SK-N-SH (cell line): ENCODE measurements around the gene DDC. TPM values are rescaled to one million over a fixed set of nuclear protein-coding genes. Genes with fewer than 3 reads are reported as not detected.

Experiments used
- CTCF ChIA-PET: fragments of 300-600, 350-600 bp; formaldehyde crosslinking; extraction: SDS; loops from one replicate; lab custom pipeline; 2021; lab: Yijun Ruan, JAX
- POLR2A ChIA-PET: fragments of 350-600 bp; sonication (Branson Sonifier 250); formaldehyde crosslinking; extraction: SDS; loops from one replicate; lab custom pipeline; 2020; ENCODE audit warnings: antibody characterized with exemption, inconsistent platforms; lab: Yijun Ruan, JAX
- DNase-seq: peaks from one replicate; pipeline ENCODE4 v3.0.0; 2012
- H2AFZ ChIP-seq: fragments of 200-600 bp; sonication (generic); 2 replicates; pipeline ENCODE4 v1.8.1; 2016; ENCODE audit warnings: antibody characterized with exemption, mild to moderate bottlenecking, low read depth
- H3F3A ChIP-seq: fragments of 200-600 bp; sonication (generic); replicated peaks from 2 replicates; pipeline ENCODE3; 2016; ENCODE audit warnings: antibody characterized with exemption, mild to moderate bottlenecking; ENCODE audit not compliant: insufficient read depth
- H3K27ac ChIP-seq, 2 experiments: fragments of 200-500 bp in 1 of 2; fragments of 200-600 bp in 1 of 2; sonication (Bioruptor generic) in 1 of 2; sonication (generic), shearing (Covaris generic) in 1 of 2; 2 replicates each; pipeline versions ENCODE4 v1.5.1 to v1.6.1; 2014 to 2016; ENCODE audit warnings: low read depth in 2 of 2, inconsistent platforms in 1 of 2, low read length in 1 of 2, mild to moderate bottlenecking in 1 of 2, mixed read lengths in 1 of 2
- H3K27me3 ChIP-seq: fragments of 200-600 bp; sonication (generic), shearing (Covaris generic); 2 replicates; pipeline ENCODE4 v1.6.1; 2016; ENCODE audit warnings: mixed run types; ENCODE audit not compliant: insufficient read depth
- H3K36me3 ChIP-seq, 2 experiments: fragments of 200-500 bp in 1 of 2; fragments of 200-600 bp in 1 of 2; sonication (Bioruptor generic) in 1 of 2; sonication (generic) in 1 of 2; replicated peaks in 1 of 2; 2 replicates each; pipeline versions ENCODE3 to v1.5.1; 2014 to 2016; ENCODE audit warnings: low read length in 1 of 2, mild to moderate bottlenecking in 1 of 2; ENCODE audit not compliant: insufficient read depth in 2 of 2, control insufficient read depth in 1 of 2
- H3K4me1 ChIP-seq, 2 experiments: fragments of 200-500 bp in 1 of 2; fragments of 200-600 bp in 1 of 2; sonication (Bioruptor generic) in 1 of 2; sonication (generic), shearing (Covaris generic) in 1 of 2; 2 replicates each; pipeline versions ENCODE4 v1.5.1 to v1.6.1; 2014 to 2016; ENCODE audit warnings: low read depth in 1 of 2, low read length in 1 of 2, mixed run types in 1 of 2; ENCODE audit not compliant: insufficient read depth in 2 of 2, control insufficient read depth in 1 of 2
- H3K4me2 ChIP-seq: fragments of 200-600 bp; sonication (generic), shearing (Covaris generic); 2 replicates; pipeline ENCODE4 v1.6.1; 2017; ENCODE audit warnings: mixed run types
- H3K4me3 ChIP-seq, 2 experiments: fragments of 200-500 bp in 1 of 2; fragments of 200-600 bp in 1 of 2; sonication (Bioruptor generic) in 1 of 2; sonication (generic), shearing (Covaris generic) in 1 of 2; 2 replicates each; pipeline versions ENCODE4 v1.5.1 to v1.8.1; 2014 to 2016; ENCODE audit warnings: low read depth in 2 of 2, inconsistent platforms in 1 of 2, low read length in 1 of 2, mild to moderate bottlenecking in 1 of 2, mixed read lengths in 1 of 2, moderate library complexity in 1 of 2
- H3K79me2 ChIP-seq: fragments of 200-600 bp; sonication (generic); 2 replicates; pipeline ENCODE4 v1.8.1; 2017; ENCODE audit warnings: mild to moderate bottlenecking; ENCODE audit not compliant: insufficient read depth
- H3K9ac ChIP-seq: fragments of 200-600 bp; sonication (generic); 2 replicates; pipeline ENCODE4 v1.6.1; 2017; ENCODE audit warnings: mixed run types
- H3K9me2 ChIP-seq: fragments of 200-600 bp; sonication (generic); 2 replicates; pipeline ENCODE4 v1.6.1; 2017; ENCODE audit warnings: mixed run types
- H3K9me3 ChIP-seq: fragments of 200-600 bp; sonication (generic); 2 replicates; pipeline ENCODE4 v1.6.1; 2017; ENCODE audit warnings: mixed run types, mild to moderate bottlenecking, moderate library complexity
- H4K20me1 ChIP-seq: fragments of 200-600 bp; sonication (generic); 2 replicates; pipeline ENCODE4 v1.6.1; 2017; ENCODE audit warnings: mild to moderate bottlenecking, mixed run types; ENCODE audit not compliant: insufficient read depth
- ELF1 ChIP-seq: IDR thresholded peaks from 2 replicates; pipeline ENCODE4 v1.4.0; 2012
- EP300 ChIP-seq, 2 experiments: IDR thresholded peaks; 2 replicates each; pipeline versions ENCODE4 v1.4.0 to v1.6.1; 2012; ENCODE audit warnings: borderline replicate concordance in 1 of 2, low read depth in 1 of 2, low read length in 1 of 2
- EZH2phosphoT487 ChIP-seq: fragments of 200-600 bp; sonication (generic); IDR thresholded peaks from 2 replicates; pipeline ENCODE4 v1.6.1; 2017; ENCODE audit warnings: low read depth, mixed run types, mild to moderate bottlenecking, antibody characterized with exemption, moderate library complexity, borderline replicate concordance
- FOSL2 ChIP-seq: IDR thresholded peaks from 2 replicates; pipeline ENCODE4 v1.4.0; 2012; ENCODE audit warnings: low read depth, mild to moderate bottlenecking, moderate library complexity, borderline replicate concordance
- FOXJ3 ChIP-seq: sonication (generic); formaldehyde crosslinking; IDR thresholded peaks from 2 replicates; pipeline ENCODE4 v1.5.1; 2020; ENCODE audit warnings: mild to moderate bottlenecking, missing genetic modification reagents
- GATA2 ChIP-seq: sonication (generic); formaldehyde crosslinking; IDR thresholded peaks from 2 replicates; pipeline ENCODE4 v1.5.0; 2020; ENCODE audit warnings: mild to moderate bottlenecking, missing genetic modification reagents
- IRF3 ChIP-seq: fragments of 150-350 bp; IDR thresholded peaks from 2 replicates; pipeline ENCODE4 v1.6.1; 2016; ENCODE audit warnings: mild to moderate bottlenecking, low read depth, low read length
- JUND ChIP-seq: IDR thresholded peaks from 2 replicates; pipeline ENCODE4 v1.4.0; 2012
- MAX ChIP-seq: IDR thresholded peaks from 2 replicates; pipeline ENCODE4 v1.4.0; 2012; ENCODE audit warnings: low read depth
- MXI1 ChIP-seq: IDR thresholded peaks from 2 replicates; pipeline ENCODE4 v1.6.1; 2012; ENCODE audit warnings: mild to moderate bottlenecking, low read depth, low read length, improper control_type of control experiment
- POLR2AphosphoS5 ChIP-seq: IDR thresholded peaks from 2 replicates; pipeline ENCODE4 v1.6.1; 2012; ENCODE audit warnings: low read depth, low read length
- RCOR1 ChIP-seq: fragments of 150-350 bp; IDR thresholded peaks from 2 replicates; pipeline ENCODE4 v1.6.1; 2017; ENCODE audit warnings: antibody characterized with exemption, low read length
- RXRA ChIP-seq: IDR thresholded peaks from 2 replicates; pipeline ENCODE4 v1.4.0; 2012; ENCODE audit warnings: low read depth, mild to moderate bottlenecking, borderline replicate concordance
- SIN3A ChIP-seq: IDR thresholded peaks from 2 replicates; pipeline ENCODE4 v1.6.1; 2012; ENCODE audit warnings: low read depth, mild to moderate bottlenecking, low read length, moderate library complexity, borderline replicate concordance
- TEAD4 ChIP-seq: IDR thresholded peaks from 2 replicates; pipeline ENCODE4 v1.4.0; 2012; ENCODE audit warnings: mild to moderate bottlenecking, borderline replicate concordance; ENCODE audit not compliant: insufficient read depth
- USF2 ChIP-seq: fragments of 150-350 bp; IDR thresholded peaks from 2 replicates; pipeline ENCODE4 v1.6.1; 2017; ENCODE audit warnings: antibody characterized with exemption, low read length, low read depth, borderline replicate concordance
- YY1 ChIP-seq: IDR thresholded peaks from 2 replicates; pipeline ENCODE4 v1.4.0; 2012; ENCODE audit warnings: low read depth, mild to moderate bottlenecking
- whole genome bisulfite sequencing: methylation state at CpG from one replicate; pipeline ENCODE4 v1.1.6; 2017; ENCODE audit warnings: low lambda C conversion rate; 5-methylcytosine and 5-hydroxymethylcytosine counted together
- polyA plus RNA-seq, 3 experiments: library from polyadenylated mRNA; depleted of rRNA; stranded (reverse); fragments of >200 nt; gene quantifications; 2 replicates each; pipeline ENCODE4 v1.2.3, GENCODE V29; 2012

DDC gene
- polyA plus RNA-seq, 1 of the 3 experiments (the other 2 are of a cell fraction), result 1.8 TPM

- TF ChIP-seq GATA2 (no peak), TEAD4 (no peak), EP300 (IDR thresholded peaks at IDR 0.05; ENCODE audit: borderline replicate concordance in 1 of 2, low read depth in 1 of 2, low read length in 1 of 2) (no peak), RXRA (no peak), JUND (no peak), FOSL2 (no peak), EZH2phosphoT487 (no peak), POLR2AphosphoS5 (no peak), MAX (no peak), SIN3A (no peak), YY1 (no peak), RCOR1 (no peak), MXI1 (no peak), ELF1 (no peak), IRF3 (no peak), FOXJ3 (no peak), USF2 (no peak)
- TF ChIP-seq, all 33 proteins: peak for 0
- H3K4me1 ChIP-seq, result peaks cover 0 to 84% of the 10 kb centered on the region in 2 experiments; a peak in 2 of 4 replicates
- no peaks in the 10 kb centered on the region for H3F3A ChIP-seq
- ChIA-PET POLR2A (interaction anchor here (1.0 to 4.9 kb wide), 4 partner anchors 28 to 58 kb away, joined by 3 to 26 read pairs (median 6); no protein-coding TSS in a partner anchor), CTCF (interaction anchor here (0.7 to 3.4 kb wide), 9 partner anchors 12 to 298 kb away, joined by 3 to 27 read pairs (median 4); no protein-coding TSS in a partner anchor)
- H2AFZ ChIP-seq, result no peak overlapping the region
- no peaks in the 10 kb centered on the region for H3K79me2 ChIP-seq
- 25% methylated on average over 2 of the region's 5 CpGs for WGBS
- no peak overlapping the region for H3K4me3 ChIP-seq
- no peaks in the 10 kb centered on the region for H3K9me3 ChIP-seq
- peak overlapping the region in 1 of 2 experiments; percentile 100; a peak in 2 of 4 replicates for H3K27ac ChIP-seq
- no peak overlapping the region for H3K4me2 ChIP-seq
- H3K9me2 ChIP-seq, result no peaks in the 10 kb centered on the region
- H3K36me3 ChIP-seq, result peaks cover 0 to 8% of the 10 kb centered on the region in 2 experiments
- no peaks in the 10 kb centered on the region for H4K20me1 ChIP-seq
- H3K9ac ChIP-seq, result no peak overlapping the region
- peaks cover 11% of the 10 kb centered on the region; the same call in 1 of the 2 replicates for H3K27me3 ChIP-seq
- DNase-seq, result no peak
Observed at GRCh38 chr7:50502947-50503346, 62.3 kb downstream of the DDC start.
